NCI-H510A (cell line): ENCODE measurements around the gene KIF26A.

Experiments
- DNase-seq: peaks from one replicate; lab custom pipeline; 2025; lab: John Stamatoyannopoulos, UW

Gene KIF26A

GRCh38 chr14:104177411-104177810 is 39.0 kb downstream of the KIF26A start:
- no peak for DNase-seq

GRCh38 chr14:104178279-104178678 is 39.9 kb downstream of the KIF26A start:
- DNase-seq: no peak

GRCh38 chr14:104179126-104179525 is 40.7 kb downstream of the KIF26A start:
- DNase-seq: no peak

GRCh38 chr14:104179564-104180129 is 41.3 kb downstream of the KIF26A start:
- no peak for DNase-seq

- no peak for DNase-seq
Measured at GRCh38 chr14:104180561-104181165, 42.3 kb downstream of the KIF26A start.

- no peak for DNase-seq
Measured at GRCh38 chr14:104181761-104182530, 43.6 kb downstream of the KIF26A start.

GRCh38 chr14:104182857-104183425 is 44.6 kb downstream of the KIF26A start:
- DNase-seq: no peak

- no peak for DNase-seq
Measured at GRCh38 chr14:104183796-104184195, 45.4 kb downstream of the KIF26A start.

GRCh38 chr14:104184506-104184905 is 46.1 kb downstream of the KIF26A start:
- DNase-seq: no peak

GRCh38 chr14:104184911-104185499 is 46.6 kb downstream of the KIF26A start:
- no peak for DNase-seq

GRCh38 chr14:104185916-104186495 is 47.6 kb downstream of the KIF26A start:
- DNase-seq: no peak

- no peak for DNase-seq
Measured at GRCh38 chr14:104186575-104186974, 48.2 kb downstream of the KIF26A start.

GRCh38 chr14:104187121-104187889 is 48.9 kb downstream of the KIF26A start:
- DNase-seq: no peak

GRCh38 chr14:104187931-104188726 is 49.7 kb downstream of the KIF26A start:
- DNase-seq: no peak

- DNase-seq: no peak
Measured at GRCh38 chr14:104188727-104189400, 50.5 kb downstream of the KIF26A start.

GRCh38 chr14:104189629-104190335 is 51.4 kb downstream of the KIF26A start:
- DNase-seq: no peak

GRCh38 chr14:104190396-104191000 is 52.1 kb downstream of the KIF26A start:
- DNase-seq: no peak

GRCh38 chr14:104191409-104191997 is 53.1 kb downstream of the KIF26A start:
- DNase-seq: no peak
